ENCODE measurements around the gene S1PR2.
"Not testable (repeated sequence)": the region's sequence is repeated elsewhere in the genome, so short reads cannot be mapped to it uniquely, and the experiment has no call there.

S1PR2 gene

DNA sequence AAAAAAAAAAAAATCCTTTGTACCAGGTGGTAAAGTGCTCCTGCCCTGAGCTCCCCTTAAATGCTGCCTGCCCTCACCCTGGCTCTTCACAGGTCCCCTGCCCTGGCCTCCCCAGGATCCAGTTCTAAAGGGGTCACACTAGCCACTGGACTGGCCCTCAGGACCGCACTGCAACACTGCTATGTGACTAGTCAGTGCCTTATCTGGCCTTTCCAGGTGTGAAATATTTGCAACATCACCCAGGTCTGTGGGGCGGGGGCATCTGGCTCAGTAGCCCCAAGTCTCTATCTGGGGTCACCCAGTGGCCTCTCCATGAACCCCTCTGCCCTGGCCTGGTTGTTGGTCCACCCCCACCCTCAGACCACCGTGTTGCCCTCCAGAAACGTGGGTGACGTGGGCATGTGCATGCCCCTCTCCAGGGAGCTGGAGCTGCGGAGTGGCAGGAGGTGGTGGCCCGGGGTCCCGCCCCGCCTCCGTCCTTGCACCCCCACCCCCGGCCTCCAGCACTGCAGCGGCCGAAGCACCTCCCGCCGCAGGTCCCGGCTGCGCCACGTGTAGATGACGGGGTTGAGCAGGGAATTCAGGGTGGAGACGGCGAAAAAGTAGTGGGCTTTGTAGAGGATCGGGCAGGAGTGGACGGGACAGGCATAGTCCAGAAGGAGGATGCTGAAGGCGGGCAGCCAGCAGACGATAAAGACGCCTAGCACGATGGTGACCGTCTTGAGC lies 7.5 kb downstream of the S1PR2 start:
- no peak for DNase-seq (ENCODE audit: low read depth in 2 of 2)

- no peak for DNase-seq (ENCODE audit: low read depth in 2 of 2)
These were observed 8.8 kb downstream of the S1PR2 start for GRCh38 chr19:10222201-10222890.

DNA sequence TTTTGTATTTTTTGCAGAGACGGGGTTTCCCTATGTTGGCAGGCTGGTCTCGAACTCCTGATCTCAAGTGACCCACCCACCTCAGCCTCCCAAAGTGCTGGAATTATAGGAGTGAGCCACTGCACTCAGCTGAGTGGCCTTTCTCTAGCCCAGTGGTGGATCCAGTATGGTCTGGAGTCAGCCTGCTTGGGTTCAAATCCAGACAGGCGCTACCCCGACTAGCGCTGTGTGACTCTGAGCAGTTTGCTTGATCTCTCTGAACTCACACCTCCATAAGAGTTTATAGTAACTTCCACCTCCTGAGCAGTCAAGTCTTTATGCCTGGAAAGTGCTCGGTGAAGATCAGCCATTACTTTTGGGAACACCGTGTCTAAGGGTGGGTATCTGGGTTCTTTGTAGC lies 10.4 kb downstream of the S1PR2 start:
- no peak for DNase-seq (ENCODE audit: low read depth in 2 of 2)

DNA sequence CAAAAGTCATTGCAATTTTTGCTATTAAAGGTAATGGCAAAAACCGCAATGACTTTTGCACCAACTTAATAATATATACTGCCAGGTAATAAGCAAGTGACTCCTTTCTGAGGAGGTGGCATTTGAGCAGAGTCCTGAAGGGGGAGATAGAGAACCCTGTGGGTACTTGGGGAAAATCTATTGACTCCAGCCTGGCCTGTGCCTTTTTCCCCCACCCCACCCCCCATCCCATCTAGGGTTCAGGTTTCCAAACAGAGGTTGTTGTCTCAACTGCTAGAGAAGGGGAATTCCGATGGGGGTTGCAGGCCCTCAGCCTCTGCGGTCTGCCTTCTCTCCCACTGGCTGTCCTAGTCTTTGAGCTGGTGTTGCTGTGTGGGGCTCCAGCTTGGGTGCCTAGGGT lies 11.5 kb downstream of the S1PR2 start:
- no peak for DNase-seq (ENCODE audit: low read depth in 2 of 2)

DNA sequence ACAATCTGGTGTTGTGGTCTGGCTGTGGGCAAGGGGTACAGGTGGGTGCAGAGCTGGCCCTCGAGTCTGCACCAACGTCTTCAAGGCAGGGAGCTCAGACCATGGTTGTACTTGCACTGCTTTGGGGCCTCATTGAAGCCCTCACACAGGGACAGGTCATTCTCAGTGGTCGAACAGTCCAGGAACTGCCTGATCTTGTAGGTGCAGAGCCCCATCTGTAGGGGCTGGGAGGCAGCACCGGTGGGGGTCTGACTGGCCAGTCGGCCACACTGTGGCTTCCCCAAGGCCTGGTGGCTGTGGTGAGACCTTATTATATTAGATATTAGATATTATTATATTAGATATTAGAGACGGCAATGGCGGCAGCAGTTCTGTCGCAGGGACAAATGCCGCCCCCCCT lies 14.0 kb downstream of the S1PR2 start:
- DNase-seq (ENCODE audit: low read depth in 2 of 2), result no peak

DNA sequence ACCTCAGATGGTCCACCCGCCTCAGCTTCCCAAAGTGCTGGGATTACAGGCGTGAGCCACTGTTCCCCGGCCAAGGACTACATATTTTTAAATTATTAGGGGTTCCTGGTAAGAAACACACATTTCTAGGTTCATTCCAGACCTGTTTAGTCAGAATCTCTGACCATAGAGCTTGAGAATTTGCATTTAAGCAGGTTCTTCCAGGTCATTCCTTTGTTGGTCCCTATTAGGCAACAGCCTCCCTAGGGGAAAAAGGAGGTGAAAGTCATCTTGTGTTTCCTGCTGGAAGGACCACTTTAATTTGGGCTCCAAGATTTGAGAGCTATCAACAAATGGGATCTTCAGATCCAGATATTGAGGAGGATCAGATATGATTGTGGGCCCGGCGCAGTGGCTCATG lies 16.3 kb downstream of the S1PR2 start:
- no peak for DNase-seq (ENCODE audit: low read depth in 2 of 2)

DNA sequence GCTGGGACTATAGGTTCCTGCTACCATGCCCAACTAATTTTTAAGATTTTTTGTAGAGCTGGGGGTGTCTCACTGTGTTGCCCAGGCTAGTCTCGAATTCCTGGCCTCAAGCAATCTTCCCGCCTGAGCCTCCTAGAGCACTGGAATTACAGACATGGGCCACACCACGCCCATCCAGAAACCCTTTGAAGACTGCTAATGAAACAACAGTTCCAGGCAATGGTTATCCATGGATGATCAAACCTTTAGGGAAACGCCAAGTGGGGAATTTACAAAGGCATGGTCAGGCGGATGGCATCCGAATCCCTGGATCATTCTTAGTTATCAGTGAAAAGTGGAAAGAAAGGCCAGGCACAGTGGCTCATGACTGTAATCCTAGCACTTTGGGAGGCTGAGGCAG lies 19.4 kb downstream of the S1PR2 start:
- DNase-seq (ENCODE audit: low read depth in 2 of 2), result no peak

DNA sequence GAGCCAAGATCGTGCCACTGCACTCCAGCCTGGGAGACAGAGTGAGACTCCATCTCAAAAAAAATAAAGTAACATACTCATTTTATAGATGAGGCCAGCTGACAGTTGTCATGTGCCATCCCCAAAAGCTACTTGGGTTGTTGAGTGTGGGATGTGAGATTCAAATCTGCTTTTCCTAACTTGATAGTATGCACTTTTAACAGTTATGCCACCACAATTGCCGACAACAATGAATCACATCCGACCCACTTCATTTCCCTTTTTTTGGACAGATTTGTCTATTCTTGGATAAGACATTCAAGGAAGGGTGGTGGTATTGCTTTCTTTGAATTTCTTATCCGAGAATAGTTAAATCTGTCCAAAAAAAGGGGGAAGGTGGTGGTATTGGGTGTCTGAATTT lies 20.1 kb downstream of the S1PR2 start:
- DNase-seq (ENCODE audit: low read depth in 2 of 2), result no peak

- no peak for DNase-seq (ENCODE audit: low read depth in 2 of 2)
These were observed 21.8 kb downstream of the S1PR2 start for GRCh38 chr19:10209315-10209714.

GRCh38 chr19:10207026-10207425 lies 24.1 kb downstream of the S1PR2 start:
- DNase-seq (ENCODE audit: low read depth in 2 of 2), result no peak

- no peak for DNase-seq (ENCODE audit: low read depth in 2 of 2)
These were observed 24.8 kb downstream of the S1PR2 start for GRCh38 chr19:10206226-10206885.

DNA sequence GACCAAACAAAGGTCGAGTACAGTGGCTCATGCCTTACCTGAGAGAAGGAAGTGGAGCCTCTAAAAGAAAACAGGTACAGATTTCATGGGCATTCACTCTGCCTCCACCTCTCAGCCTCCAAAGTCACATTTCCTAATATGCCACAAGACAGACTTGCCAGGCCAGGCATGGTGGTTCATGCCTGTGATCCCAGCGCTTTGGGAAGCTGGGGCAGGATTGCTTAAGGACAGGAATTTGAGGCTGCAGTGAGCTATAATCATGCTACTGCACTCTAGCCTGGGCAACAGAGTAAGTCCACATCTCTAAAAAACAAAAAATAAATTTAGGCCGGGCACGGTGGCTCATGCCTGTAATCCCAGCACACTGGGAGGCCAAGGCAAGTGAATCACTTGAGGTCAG lies 25.5 kb downstream of the S1PR2 start:
- no peak for DNase-seq (ENCODE audit: low read depth in 2 of 2)

- no peak for DNase-seq (ENCODE audit: low read depth in 2 of 2)
These were observed 27.4 kb downstream of the S1PR2 start for GRCh38 chr19:10203686-10204085.

- no peak for DNase-seq (ENCODE audit: low read depth in 2 of 2)
These were observed 30.0 kb downstream of the S1PR2 start for GRCh38 chr19:10201176-10201575.

DNA sequence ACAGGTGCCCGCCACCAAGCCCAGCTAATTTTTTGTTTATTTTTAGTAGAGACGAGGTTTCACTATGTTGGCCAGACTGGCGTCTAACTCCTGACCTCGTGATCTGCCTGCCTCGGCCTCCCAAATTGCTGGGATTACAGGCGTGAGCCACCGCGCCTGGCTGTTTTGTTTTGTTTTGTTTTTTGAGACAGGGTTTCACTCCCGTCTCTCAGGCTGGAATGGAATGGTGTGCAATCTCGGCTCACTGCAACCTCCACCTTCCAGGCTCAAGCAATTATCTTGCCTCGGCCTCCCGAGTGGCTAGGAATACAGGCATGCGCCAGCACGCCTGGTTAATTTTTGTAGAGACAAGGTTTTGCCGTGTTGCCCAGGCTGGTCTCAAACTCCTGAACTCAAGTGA lies 31.0 kb downstream of the S1PR2 start:
- not testable (repeated sequence) for DNase-seq (ENCODE audit: low read depth in 2 of 2)

- not testable (repeated sequence) for DNase-seq (ENCODE audit: low read depth in 2 of 2)
These were observed 32.1 kb downstream of the S1PR2 start for GRCh38 chr19:10198889-10199644.

GRCh38 chr19:10195199-10195519 lies 36.0 kb downstream of the S1PR2 start:
- no peak for DNase-seq (ENCODE audit: low read depth in 2 of 2)

DNA sequence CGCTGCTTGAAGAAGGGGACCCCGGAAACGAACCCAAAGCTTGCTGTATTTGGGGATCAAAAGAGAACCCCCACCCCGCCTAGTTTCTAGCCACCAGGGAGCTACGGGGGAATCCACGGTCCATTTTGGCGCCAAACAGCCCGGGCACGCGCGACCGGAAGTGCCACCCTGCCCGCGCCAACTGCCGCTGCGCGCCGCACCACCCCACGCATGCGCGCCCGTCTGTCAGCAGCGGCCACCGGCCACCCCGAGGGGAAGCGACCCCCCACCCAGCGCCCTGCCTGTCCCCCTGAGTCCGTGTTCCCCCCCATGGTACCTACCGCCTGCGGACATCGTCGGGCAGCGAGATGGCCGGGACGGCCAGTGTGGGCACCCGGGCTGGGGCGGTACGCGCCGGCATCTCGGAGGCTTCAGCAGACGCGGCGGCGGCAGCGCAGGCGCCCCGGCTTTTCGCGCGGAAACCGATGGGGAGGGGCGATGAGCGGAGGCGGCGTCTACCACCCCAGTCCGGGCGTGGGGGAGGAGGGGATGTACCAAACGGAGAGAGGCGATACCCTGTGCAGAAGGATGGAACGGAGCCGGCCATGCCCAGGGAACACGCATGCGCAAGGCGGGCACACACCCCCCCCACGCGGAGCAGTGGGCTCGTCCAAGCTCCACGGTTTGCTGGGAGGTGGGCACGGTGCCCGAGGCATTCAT lies 36.5 kb downstream of the S1PR2 start, which contains the start of gene DNMT1:
Gene DNMT1, minus strand, starts transcription at position 454 of the 699 bp plus-strand sequence. Its CDS starts 54 bp downstream, at position 400.
- peak; percentile 91 to 96 for DNase-seq (ENCODE audit: low read depth in 2 of 2)

- DNase-seq (ENCODE audit: low read depth in 2 of 2), result no peak
These were observed 37.2 kb downstream of the S1PR2 start for GRCh38 chr19:10193790-10194499.

DNA sequence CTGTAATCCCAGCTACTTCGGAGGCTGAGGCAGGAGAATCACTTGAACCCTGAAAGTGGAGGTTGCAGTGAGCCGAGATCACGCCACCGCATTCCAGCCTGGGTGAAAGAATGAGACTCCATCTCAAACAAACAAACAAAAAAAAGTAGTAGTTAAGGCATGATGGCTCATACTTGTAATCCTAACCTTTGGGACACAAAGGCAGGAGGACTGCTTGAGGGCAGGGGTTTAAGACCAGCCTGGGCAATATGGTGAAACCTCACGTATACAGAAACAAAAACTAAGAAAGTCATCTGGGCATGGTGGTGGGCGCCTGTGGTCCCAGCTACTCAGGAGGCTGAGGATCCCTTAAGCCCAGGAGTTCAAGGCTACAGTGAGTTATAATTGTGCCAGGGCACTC lies 38.2 kb downstream of the S1PR2 start:
- no peak for DNase-seq (ENCODE audit: low read depth in 2 of 2)

GRCh38 chr19:10191347-10191746 lies 39.8 kb downstream of the S1PR2 start:
- no peak for DNase-seq (ENCODE audit: low read depth in 2 of 2)

All from stimulated activated CD8-positive, alpha-beta memory T cell treated with anti-CD3 and anti-CD28 coated beads, Interleukin-15, amount 100 ng/mL, for 4 hours (primary cell).